H1 (cell line): Measurements from ENCODE around the gene VPS13A. TPM values are rescaled to one million over a fixed set of nuclear protein-coding genes. Genes with fewer than 3 reads are reported as not detected.

Source experiments
- CTCF ChIA-PET: fragments of 300-600 bp; sonication (Branson Sonifier 250); formaldehyde crosslinking; loops from one replicate; lab custom pipeline; 2021; ENCODE audit not compliant: partially characterized antibody; lab: Charles Lee
- POLR2A ChIA-PET: fragments of 300-600 bp; sonication (Branson Sonifier 250); formaldehyde crosslinking; loops from one replicate; lab custom pipeline; 2021; ENCODE audit warnings: inconsistent platforms; ENCODE audit not compliant: partially characterized antibody; lab: Charles Lee
- DNase-seq, 2 experiments: peaks; one replicate each; pipeline versions ENCODE4 v3.0.0 to v3.0.0-alpha.2; 2010 to 2022; ENCODE audit warnings: low spot score in 2 of 2, low read depth in 1 of 2, mixed read lengths in 1 of 2
- FAIRE-seq: peaks from 2 replicates; lab custom pipeline; 2011; peaks lifted over from hg19 to GRCh38; lab: Jason Lieb, UNC
- H2AFZ ChIP-seq: 2 replicates; pipeline ENCODE4 v1.8.1; 2012; ENCODE audit warnings: low read length, inconsistent platforms
- H2AK5ac ChIP-seq: 2 replicates; pipeline ENCODE4 v1.6.1; 2013; ENCODE audit warnings: low read depth, low read length
- H2BK120ac ChIP-seq: replicated peaks from 2 replicates; pipeline ENCODE3; 2013; ENCODE audit warnings: low read depth, low read length, inconsistent platforms
- H2BK12ac ChIP-seq: 2 replicates; pipeline ENCODE4 v1.6.1; 2013; ENCODE audit warnings: low read depth, low read length
- H2BK15ac ChIP-seq: 2 replicates; pipeline ENCODE4 v1.6.1; 2013; ENCODE audit warnings: low read length
- H2BK20ac ChIP-seq: 2 replicates; pipeline ENCODE4 v1.6.1; 2013; ENCODE audit warnings: low read length
- H2BK5ac ChIP-seq: 2 replicates; pipeline ENCODE4 v1.6.1; 2013; ENCODE audit warnings: low read depth, low read length
- H3K14ac ChIP-seq: 2 replicates; pipeline ENCODE4 v1.6.1; 2013; ENCODE audit warnings: inconsistent platforms; ENCODE audit not compliant: insufficient read length
- H3K18ac ChIP-seq: 2 replicates; pipeline ENCODE4 v1.6.1; 2013; ENCODE audit warnings: low read length; ENCODE audit errors: extremely low read depth
- H3K23ac ChIP-seq: 2 replicates; pipeline ENCODE4 v1.6.1; 2013; ENCODE audit warnings: inconsistent platforms; ENCODE audit not compliant: insufficient read length
- H3K23me2 ChIP-seq: 2 replicates; pipeline ENCODE4 v1.6.1; 2013; ENCODE audit warnings: low read depth, low read length
- H3K27ac ChIP-seq: 2 replicates; pipeline ENCODE4 v1.6.1; 2011; ENCODE audit warnings: low read depth, low read length, inconsistent platforms
- H3K27me3 ChIP-seq, 4 experiments: replicated peaks in 1 of 4; 1 replicate in 1 of 4; 2 replicates in 3 of 4; pipeline versions ENCODE4 v1.6.1 to v1.8.1; 2011 to 2013; ENCODE audit warnings: low read length in 3 of 4, mild to moderate bottlenecking in 3 of 4, inconsistent platforms in 2 of 4, mixed read lengths in 2 of 4, moderate library complexity in 1 of 4; ENCODE audit not compliant: control insufficient read depth in 3 of 4, insufficient read depth in 3 of 4; ENCODE audit errors: extremely low read depth in 1 of 4
- H3K36me3 ChIP-seq, 4 experiments: 2 replicates each; pipeline versions ENCODE4 v1.6.1 to v1.8.1; 2011 to 2013; ENCODE audit warnings: mild to moderate bottlenecking in 4 of 4, low read length in 3 of 4, moderate library complexity in 2 of 4, control low read depth in 1 of 4, inconsistent platforms in 1 of 4; ENCODE audit not compliant: insufficient read depth in 4 of 4, control insufficient read depth in 2 of 4
- H3K4ac ChIP-seq: replicated peaks from 2 replicates; pipeline ENCODE3; 2013; ENCODE audit warnings: low read length, low read depth, mixed read lengths, inconsistent platforms; ENCODE audit not compliant: insufficient read length
- H3K4me1 ChIP-seq, 4 experiments: replicated peaks in 1 of 4; 1 replicate in 1 of 4; 2 replicates in 3 of 4; pipeline versions ENCODE4 v1.6.1 to v1.8.1; 2011 to 2013; ENCODE audit warnings: low read length in 3 of 4, inconsistent platforms in 2 of 4, mixed read lengths in 1 of 4; ENCODE audit not compliant: insufficient read depth in 4 of 4, control insufficient read depth in 3 of 4
- H3K4me2 ChIP-seq, 2 experiments: 2 replicates each; pipeline versions ENCODE4 v1.6.1 to v1.8.1; 2011 to 2013; ENCODE audit warnings: low read depth in 2 of 2, low read length in 2 of 2, control low read depth in 1 of 2, inconsistent platforms in 1 of 2, mild to moderate bottlenecking in 1 of 2; ENCODE audit not compliant: insufficient read depth in 1 of 2
- H3K4me3 ChIP-seq, 4 experiments: fragments of 200-600, 300-600 bp in 1 of 4; sonication (generic), shearing (Covaris generic), sonication (Bioruptor Twin) in 1 of 4; 2 replicates each; pipeline versions ENCODE4 v1.5.1 to v1.8.1; 2011 to 2016; ENCODE audit warnings: low read length in 4 of 4, low read depth in 3 of 4, control low read depth in 2 of 4, inconsistent platforms in 2 of 4, mild to moderate bottlenecking in 2 of 4, mixed read lengths in 1 of 4, moderate library complexity in 1 of 4; ENCODE audit not compliant: insufficient read depth in 2 of 4; ENCODE audit errors: extremely low read depth in 1 of 4
- H3K56ac ChIP-seq: replicated peaks from 2 replicates; pipeline ENCODE3; 2013; ENCODE audit warnings: low read depth, mild to moderate bottlenecking, mixed read lengths, low read length, inconsistent platforms; ENCODE audit not compliant: insufficient read length
- H3K79me1 ChIP-seq: 2 replicates; pipeline ENCODE4 v1.6.1; 2013; ENCODE audit warnings: low read depth, low read length, control low read depth
- H3K79me2 ChIP-seq, 2 experiments: 2 replicates each; pipeline versions ENCODE4 v1.6.1 to v1.8.1; 2012 to 2013; ENCODE audit warnings: low read length in 2 of 2, mild to moderate bottlenecking in 2 of 2, inconsistent platforms in 1 of 2; ENCODE audit not compliant: insufficient read depth in 2 of 2, control insufficient read depth in 1 of 2
- H3K9ac ChIP-seq, 4 experiments: replicated peaks in 1 of 4; 1 replicate in 1 of 4; 2 replicates in 3 of 4; pipeline versions ENCODE4 v1.6.1 to v1.8.1; 2011 to 2013; ENCODE audit warnings: low read depth in 3 of 4, low read length in 3 of 4, control low read depth in 2 of 4, mild to moderate bottlenecking in 2 of 4, moderate library complexity in 2 of 4, inconsistent platforms in 1 of 4; ENCODE audit errors: extremely low read depth in 1 of 4
- H3K9me3 ChIP-seq, 2 experiments: 2 replicates each; pipeline versions ENCODE4 v1.6.1 to v1.8.1; 2012 to 2013; ENCODE audit warnings: mild to moderate bottlenecking in 2 of 2, moderate library complexity in 2 of 2, control low read depth in 1 of 2, inconsistent platforms in 1 of 2, low read depth in 1 of 2, low read length in 1 of 2, mixed read lengths in 1 of 2; ENCODE audit not compliant: insufficient read depth in 2 of 2
- H4K20me1 ChIP-seq, 2 experiments: replicated peaks in 1 of 2; 2 replicates each; pipeline versions ENCODE3 to v1.8.1; 2011 to 2013; ENCODE audit warnings: inconsistent platforms in 2 of 2, low read length in 2 of 2, mild to moderate bottlenecking in 1 of 2; ENCODE audit not compliant: insufficient read depth in 2 of 2, control insufficient read depth in 1 of 2
- H4K5ac ChIP-seq: 2 replicates; pipeline ENCODE4 v1.6.1; 2013; ENCODE audit warnings: low read length, low read depth, mixed read lengths, inconsistent platforms; ENCODE audit not compliant: insufficient read length
- H4K8ac ChIP-seq: 2 replicates; pipeline ENCODE4 v1.8.0; 2013; ENCODE audit warnings: mild to moderate bottlenecking, moderate library complexity, low read length, inconsistent platforms; ENCODE audit not compliant: insufficient read depth; ENCODE audit errors: extremely low read depth
- H4K91ac ChIP-seq: replicated peaks from 2 replicates; pipeline ENCODE3; 2013; ENCODE audit warnings: low read length, mixed read lengths, inconsistent platforms; ENCODE audit not compliant: insufficient read length
- EP300 ChIP-seq, 2 experiments: IDR thresholded peaks; 1 replicate in 1 of 2; 2 replicates in 1 of 2; pipeline ENCODE4 v1.6.1; 2011 to 2012; ENCODE audit warnings: low read depth in 2 of 2, low read length in 2 of 2, mild to moderate bottlenecking in 2 of 2, borderline replicate concordance in 1 of 2, inconsistent platforms in 1 of 2, moderate library complexity in 1 of 2
- JUND ChIP-seq: IDR thresholded peaks from 2 replicates; pipeline ENCODE4 v1.6.1; 2011; ENCODE audit warnings: mild to moderate bottlenecking, improper control_type of control experiment, low read length
- KDM1A ChIP-seq: fragments of 200-600, 300-600 bp; sonication (generic); IDR thresholded peaks from 2 replicates; pipeline ENCODE4 v1.7.1; 2016; ENCODE audit warnings: mild to moderate bottlenecking, low read length, borderline replicate concordance
- MAFK ChIP-seq: IDR thresholded peaks from 2 replicates; pipeline ENCODE4 v1.6.1; 2012; ENCODE audit warnings: low read depth, mild to moderate bottlenecking, improper control_type of control experiment, low read length
- POLR2A ChIP-seq, 2 experiments: IDR thresholded peaks; 1 replicate in 1 of 2; 2 replicates in 1 of 2; pipeline ENCODE4 v1.6.1; 2011; ENCODE audit warnings: low read depth in 2 of 2, low read length in 2 of 2, mild to moderate bottlenecking in 2 of 2; ENCODE audit errors: control extremely low read depth in 1 of 2
- SRF ChIP-seq: IDR thresholded peaks from 2 replicates; pipeline ENCODE4 v1.6.1; 2011; ENCODE audit warnings: mild to moderate bottlenecking, low read depth, low read length, moderate library complexity
- TAF7 ChIP-seq: optimal IDR thresholded peaks from 2 replicates; pipeline ENCODE3; 2011; ENCODE audit warnings: low read depth, mild to moderate bottlenecking, inconsistent platforms, low read length, moderate library complexity, borderline replicate concordance
- WGBS, 2 experiments: shearing (Covaris generic) in 1 of 2; methylation state at CpG; one replicate each; pipeline versions ENCODE4 v1.1.6 to v1.1.7; 2013 to 2015; ENCODE audit warnings: low lambda C conversion rate in 2 of 2, mixed read lengths in 2 of 2, inconsistent platforms in 1 of 2, low coverage in 1 of 2, missing lambda C conversion rate in 1 of 2; ENCODE audit not compliant: insufficient replicate concordance in 2 of 2, insufficient coverage in 1 of 2, insufficient read length in 1 of 2; ENCODE audit errors: extremely low coverage in 1 of 2, missing lambda C conversion rate in 1 of 2; 5-methylcytosine and 5-hydroxymethylcytosine counted together
- polyA plus RNA-seq, 7 experiments: library from polyadenylated mRNA; depleted of rRNA in 3 of 7; stranded (reverse) in 5 of 7; unstranded in 2 of 7; fragments of >200 nt in 5 of 7; fragments of 200-250 nt in 2 of 7; gene quantifications; 1 replicate in 5 of 7; 2 replicates in 1 of 7; 4 replicates in 1 of 7; pipeline versions ENCODE4 v1.2.1 to v1.2.3, GENCODE V29; 2011 to 2013; ENCODE audit warnings: missing spikeins in 2 of 7, mixed read lengths in 2 of 7
- total RNA-seq: library from RNA; stranded (reverse); fragmentation: NEBNext Ultra II Directional; extraction: Animal tissue kit (Norgen Biotek cat#: 25700); gene quantifications from 2 replicates; pipeline ENCODE4 v1.2.1, GENCODE V29; 2021
- TF ChIP-seq, protein P1 (sequence below): IDR thresholded peaks from 2 replicates; pipeline ENCODE4 v1.6.1; 2012; ENCODE audit warnings: low read length, inconsistent platforms

VPS13A gene
- total and polyA plus RNA-seq, 2 of the 8 experiments (the other 6 are each of a cell fraction or from before 2014, with no cell fraction given), result 6.0 to 36.5 TPM

DNA sequence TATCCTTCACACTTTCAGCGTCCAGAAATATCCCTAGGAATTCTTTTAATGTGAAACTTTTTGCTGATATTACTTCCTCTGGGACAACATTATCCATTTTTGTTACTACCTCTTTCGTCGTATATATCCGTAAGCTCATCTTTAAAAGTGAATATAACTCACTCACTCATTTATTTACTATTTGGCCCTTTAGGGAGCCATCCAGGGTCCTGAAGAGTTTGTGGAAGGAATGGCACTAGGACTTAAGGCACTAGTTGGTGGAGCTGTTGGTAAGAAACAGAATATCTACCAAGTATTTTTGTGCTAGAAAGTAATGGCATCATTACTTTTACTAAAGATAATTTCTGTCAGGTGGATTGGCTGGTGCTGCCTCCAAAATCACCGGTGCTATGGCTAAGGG, 192.7 kb downstream of the VPS13A start:
- no peaks in the 10 kb centered on the region for H3K4me1 ChIP-seq
- TF ChIP-seq, protein P1, sequence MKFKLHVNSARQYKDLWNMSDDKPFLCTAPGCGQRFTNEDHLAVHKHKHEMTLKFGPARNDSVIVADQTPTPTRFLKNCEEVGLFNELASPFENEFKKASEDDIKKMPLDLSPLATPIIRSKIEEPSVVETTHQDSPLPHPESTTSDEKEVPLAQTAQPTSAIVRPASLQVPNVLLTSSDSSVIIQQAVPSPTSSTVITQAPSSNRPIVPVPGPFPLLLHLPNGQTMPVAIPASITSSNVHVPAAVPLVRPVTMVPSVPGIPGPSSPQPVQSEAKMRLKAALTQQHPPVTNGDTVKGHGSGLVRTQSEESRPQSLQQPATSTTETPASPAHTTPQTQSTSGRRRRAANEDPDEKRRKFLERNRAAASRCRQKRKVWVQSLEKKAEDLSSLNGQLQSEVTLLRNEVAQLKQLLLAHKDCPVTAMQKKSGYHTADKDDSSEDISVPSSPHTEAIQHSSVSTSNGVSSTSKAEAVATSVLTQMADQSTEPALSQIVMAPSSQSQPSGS, result no peak
- no peak for TF ChIP-seq TAF7
- TF ChIP-seq EP300 (IDR thresholded peaks at IDR 0.05; ENCODE audit: borderline replicate concordance in 1 of 2, low read depth in 2 of 2, low read length in 2 of 2), result no peak
- TF ChIP-seq KDM1A, result no peak
- TF ChIP-seq SRF, result no peak
- TF ChIP-seq POLR2A (IDR thresholded peaks at IDR 0.05; ENCODE audit: control extremely low read depth in 1 of 2, low read depth in 2 of 2, low read length in 2 of 2), result no peak
- TF ChIP-seq MAFK, result no peak
- TF ChIP-seq JUND, result no peak

More for the DNA sequence above, 192.7 kb downstream of the VPS13A start:
- Histone ChIP-seq H2AK5ac (no peak overlapping the region), H3K79me1 (no peaks in the 10 kb centered on the region), H4K5ac (no peak overlapping the region), H4K8ac (no peak overlapping the region), H3K79me2 (no peaks in the 10 kb centered on the region), H3K4me2 (no peak overlapping the region), H2BK120ac (no peak overlapping the region), H3K18ac (no peak overlapping the region), H3K4ac (no peak overlapping the region), H2BK15ac (no peak overlapping the region), H3K23me2 (no peaks in the 10 kb centered on the region), H3K27me3 (no peaks in the 10 kb centered on the region), H3K4me3 (no peak overlapping the region), H3K23ac (no peak overlapping the region), H2AFZ (no peak overlapping the region), H3K56ac (no peak overlapping the region), H3K27ac (no peak overlapping the region), H3K36me3 (peaks cover 3 to 22% (median 9%) of the 10 kb centered on the region in 4 experiments; a peak in 5 of 8 replicates), H2BK20ac (no peak overlapping the region), H3K9me3 (no peaks in the 10 kb centered on the region), H4K20me1 (no peaks in the 10 kb centered on the region), H2BK5ac (no peak overlapping the region), H2BK12ac (no peak overlapping the region), H4K91ac (no peak overlapping the region), H3K14ac (no peak overlapping the region), H3K9ac (no peak overlapping the region)
- FAIRE-seq, result no peak
- no peak for DNase-seq
- 91% methylated on average over 5 of the region's 5 CpGs; no CpG with 5 or more reads in 1 of the 2 experiments for WGBS, 2 experiments
- POLR2A ChIA-PET, result no interaction called here
- CTCF ChIA-PET, result no interaction called here
